GM10248 (cell line): ENCODE data around the gene CDAN1.

Experiments
- CTCF ChIA-PET: fragments of 300-600 bp; sonication (Branson Sonifier 250); formaldehyde crosslinking; extraction: SDS; loops from one replicate; lab custom pipeline; 2021; ENCODE audit warnings: antibody characterized with exemption; lab: Yijun Ruan, JAX
- POLR2A ChIA-PET: fragments of 350-650 bp; sonication (Branson Sonifier 250); formaldehyde crosslinking; extraction: SDS; loops from one replicate; lab custom pipeline; 2020; ENCODE audit warnings: antibody characterized with exemption; lab: Yijun Ruan, JAX
- DNase-seq: peaks from one replicate; pipeline ENCODE4 v3.0.0; 2012; ENCODE audit errors: extremely low spot score
- CTCF ChIP-seq: IDR thresholded peaks from 2 replicates; pipeline ENCODE4 v1.5.1; 2012; ENCODE audit warnings: mild to moderate bottlenecking, low read depth; ENCODE audit errors: extremely low read depth, missing control alignments, control extremely low read depth

Gene CDAN1

GRCh38 chr15:42724276-42724675 lies 12.7 kb downstream of the CDAN1 start:
- TF ChIP-seq CTCF: no peak
- ChIA-PET POLR2A (no interaction called here), CTCF (no interaction called here)
- DNase-seq: peak; percentile 8

- ChIA-PET POLR2A (no interaction called here), CTCF (interaction anchor here (1.1 to 1.9 kb wide), 3 partner anchors 10 to 203 kb away, joined by 3 to 7 read pairs (median 4); no protein-coding TSS in a partner anchor)
- no peak for TF ChIP-seq CTCF
- no peak for DNase-seq
Observed at GRCh38 chr15:42723068-42723467, 13.9 kb downstream of the CDAN1 start.

- no peak for DNase-seq
- no peak for TF ChIP-seq CTCF
- POLR2A ChIA-PET: interaction anchor here (0.6 kb wide), 1 partner anchor 61 kb away, joined by 3 read pairs; no protein-coding TSS in a partner anchor
- CTCF ChIA-PET: interaction anchor here (0.9 to 1.9 kb wide), 3 partner anchors 10 to 14 kb away, joined by 4 to 7 read pairs (median 4); no protein-coding TSS in a partner anchor
Observed at GRCh38 chr15:42721916-42722315, 15.0 kb downstream of the CDAN1 start.

DNA sequence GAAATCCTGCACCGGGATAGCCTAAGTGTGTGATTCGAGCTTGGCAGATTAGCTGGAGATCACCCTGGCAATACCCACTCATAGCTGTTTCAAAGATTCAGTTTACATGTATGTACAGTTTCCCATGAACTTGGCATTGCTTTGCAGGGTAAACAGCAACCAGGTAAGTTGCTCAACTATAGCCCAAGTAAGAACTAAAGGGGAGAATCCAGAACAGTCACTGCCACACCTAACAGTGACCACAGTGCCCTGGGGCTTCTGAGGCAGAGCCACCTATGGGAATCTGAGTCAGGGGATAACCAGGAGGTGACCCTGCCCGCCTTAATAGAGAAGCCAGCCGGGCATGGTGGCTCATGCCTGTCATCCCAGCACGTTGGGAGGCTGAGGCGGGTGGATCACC lies 15.9 kb downstream of the CDAN1 start:
- TF ChIP-seq CTCF: no peak
- DNase-seq: no peak
- CTCF ChIA-PET: interaction anchor here (1.9 kb wide), 1 partner anchor 10 kb away, joined by 4 read pairs; no protein-coding TSS in a partner anchor
- POLR2A ChIA-PET: no interaction called here

DNA sequence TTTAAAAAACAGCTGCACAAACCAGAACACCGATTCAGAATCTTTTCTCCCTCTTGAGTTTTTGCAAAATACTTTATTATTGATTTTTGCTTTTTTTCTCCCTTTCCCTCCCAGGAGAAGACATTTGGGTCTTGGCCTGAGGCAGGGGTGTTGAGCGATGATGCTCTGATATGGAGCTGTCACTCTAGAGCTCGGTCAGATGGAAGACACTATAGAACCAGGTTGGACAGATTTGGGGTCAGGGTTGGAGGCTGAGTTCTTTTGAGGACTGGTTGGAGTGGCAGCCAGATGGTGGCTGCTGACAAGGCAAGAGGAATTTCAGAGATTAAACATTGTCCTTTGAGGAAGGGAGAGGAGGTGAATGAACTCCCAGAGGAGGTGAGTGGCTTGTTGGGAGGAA lies 16.9 kb downstream of the CDAN1 start:
- no peak for TF ChIP-seq CTCF
- DNase-seq: no peak
- ChIA-PET POLR2A (no interaction called here), CTCF (interaction anchor here (0.8 kb wide), 1 partner anchor 14 kb away, joined by 4 read pairs; no protein-coding TSS in a partner anchor)

- DNase-seq: no peak
- CTCF ChIA-PET: interaction anchor here (0.7 kb wide), 1 partner anchor 31 kb away, joined by 3 read pairs; no protein-coding TSS in a partner anchor
- no peak for TF ChIP-seq CTCF
- POLR2A ChIA-PET: no interaction called here
Observed at GRCh38 chr15:42719043-42719442, 17.9 kb downstream of the CDAN1 start.
